HepG2 (cell line): ENCODE data around the gene TBC1D12. TPM values are rescaled to one million over a fixed set of nuclear protein-coding genes. Genes with fewer than 3 reads are reported as not detected.

ENCODE experiments used
- ATF1 ChIP-seq: IDR thresholded peaks from 2 replicates; pipeline ENCODE4 v1.6.1; 2016; ENCODE audit warnings: mild to moderate bottlenecking, control low read depth
- BCL6 ChIP-seq: IDR thresholded peaks from 2 replicates; pipeline ENCODE4 v1.6.1; 2016; ENCODE audit warnings: missing genetic modification reagents, missing compliant biosample characterization
- CHCHD3 ChIP-seq: sonication (generic); formaldehyde crosslinking; IDR thresholded peaks from 2 replicates; pipeline ENCODE4 v1.8.0; 2022; ENCODE audit warnings: mild to moderate bottlenecking, missing genetic modification reagents, moderate library complexity
- FLYWCH1 ChIP-seq: sonication (generic); formaldehyde crosslinking; IDR thresholded peaks from 2 replicates; pipeline ENCODE4 v1.8.1; 2023; ENCODE audit warnings: mild to moderate bottlenecking, missing genetic modification reagents
- HHEX ChIP-seq: IDR thresholded peaks from 2 replicates; pipeline ENCODE4 v1.6.1; 2016; ENCODE audit warnings: control low read depth
- HMG20A ChIP-seq: IDR thresholded peaks from 2 replicates; pipeline ENCODE4 v1.6.1; 2016; ENCODE audit warnings: borderline replicate concordance
- MED8 ChIP-seq: sonication (generic); formaldehyde crosslinking; IDR thresholded peaks from 2 replicates; pipeline ENCODE4 v1.8.1; 2023; ENCODE audit warnings: mild to moderate bottlenecking, missing genetic modification reagents; ENCODE audit not compliant: insufficient replicate concordance
- NR2F1 ChIP-seq, 2 experiments: fragments of 450-650 bp in 1 of 2; formaldehyde crosslinking in 1 of 2; IDR thresholded peaks; 2 replicates each; pipeline versions ENCODE4 v1.5.0 to v1.6.1; 2016 to 2020; ENCODE audit warnings: mild to moderate bottlenecking in 1 of 2, missing compliant biosample characterization in 1 of 2, missing genetic modification reagents in 1 of 2, moderate library complexity in 1 of 2
- NR2F6 ChIP-seq, 2 experiments: IDR thresholded peaks; 2 replicates each; pipeline ENCODE4 v1.6.1; 2016; ENCODE audit warnings: antibody characterized with exemption in 1 of 2, mild to moderate bottlenecking in 1 of 2
- PAXIP1 ChIP-seq: sonication (generic); formaldehyde crosslinking; conservative IDR thresholded peaks from 2 replicates; pipeline ENCODE4 v1.4.0; 2020; ENCODE audit warnings: mild to moderate bottlenecking, missing genetic modification reagents, moderate library complexity
- ZBED4 ChIP-seq: sonication (generic); formaldehyde crosslinking; IDR thresholded peaks from 2 replicates; pipeline ENCODE4 v1.4.0; 2020; ENCODE audit warnings: missing genetic modification reagents, borderline replicate concordance
- ZBTB1 ChIP-seq: sonication (generic); formaldehyde crosslinking; IDR thresholded peaks from 2 replicates; pipeline ENCODE4 v1.4.0; 2020; ENCODE audit warnings: missing genetic modification reagents, borderline replicate concordance
- ZBTB37 ChIP-seq: sonication (generic); formaldehyde crosslinking; IDR thresholded peaks from 2 replicates; pipeline ENCODE4 v1.4.0; 2020; ENCODE audit warnings: mild to moderate bottlenecking, missing genetic modification reagents
- ZFY ChIP-seq: sonication (generic); formaldehyde crosslinking; IDR thresholded peaks from 2 replicates; pipeline ENCODE4 v1.4.0; 2020; ENCODE audit warnings: missing genetic modification reagents
- ZMYM2 ChIP-seq: sonication (generic); formaldehyde crosslinking; IDR thresholded peaks from 2 replicates; pipeline ENCODE4 v1.8.0; 2022; ENCODE audit warnings: mild to moderate bottlenecking, missing genetic modification reagents
- ZNF251 ChIP-seq: sonication (generic); formaldehyde crosslinking; IDR thresholded peaks from 2 replicates; pipeline ENCODE4 v1.9.0; 2021; ENCODE audit warnings: mild to moderate bottlenecking, missing genetic modification reagents
- ZNF530 ChIP-seq: sonication (generic); formaldehyde crosslinking; IDR thresholded peaks from 2 replicates; pipeline ENCODE4 v1.5.0; 2020; ENCODE audit warnings: low read depth, mild to moderate bottlenecking, missing genetic modification reagents
- ZNF569 ChIP-seq: sonication (generic); formaldehyde crosslinking; IDR thresholded peaks from 2 replicates; pipeline ENCODE4 v1.5.0; 2020; ENCODE audit warnings: mild to moderate bottlenecking, missing genetic modification reagents, moderate library complexity, borderline replicate concordance
- ZNF773 ChIP-seq: sonication (generic); formaldehyde crosslinking; IDR thresholded peaks from 2 replicates; pipeline ENCODE4 v1.4.0; 2020; ENCODE audit warnings: missing genetic modification reagents, borderline replicate concordance
- ZNF878 ChIP-seq: sonication (generic); formaldehyde crosslinking; IDR thresholded peaks from 2 replicates; pipeline ENCODE4 v1.8.1; 2023; ENCODE audit warnings: mild to moderate bottlenecking, missing genetic modification reagents, moderate library complexity
- ZSCAN9 ChIP-seq: IDR thresholded peaks from 2 replicates; pipeline ENCODE4 v1.6.1; 2016; ENCODE audit warnings: borderline replicate concordance
- polyA plus RNA-seq, 8 experiments: library from polyadenylated mRNA; depleted of rRNA in 3 of 8; stranded (reverse) in 7 of 8; unstranded in 1 of 8; fragments of >200 nt; fragmentation: Illumina TruSeq in 4 of 8; extraction: Trizol in 4 of 8; gene quantifications; 2 replicates each; pipeline versions ENCODE4 v1.2.1 to v1.2.3, GENCODE V29; 2011 to 2016; ENCODE audit warnings: low read depth in 4 of 8, missing spikeins in 1 of 8, mixed read lengths in 1 of 8; ENCODE audit not compliant: insufficient read depth in 1 of 8
- total RNA-seq, 5 experiments: library from RNA; depleted of rRNA; stranded (reverse); fragments of >200 nt; fragmentation: Illumina TruSeq; extraction: Trizol; gene quantifications; 2 replicates each; pipeline ENCODE4 v1.2.3, GENCODE V29; 2016; ENCODE audit warnings: low read depth in 1 of 5

The TBC1D12 gene
- total and polyA plus RNA-seq, 2 of the 13 experiments (the other 11 are each of a cell fraction or from before 2014, with no cell fraction given) = 5.7 to 6.2 TPM

GRCh38 chr10:94363251-94363565 lies 39.1 kb upstream of the TBC1D12 start (continued):
- TF ChIP-seq ZBED4 (peak; percentile 7; the same call in 1 of the 2 replicates), ZFY (CRISPR knock-in tag) (no peak), ZNF878 (CRISPR knock-in tag) (0 out of 2 replicates have a peak, but pooled peaks have one; percentile 12), MED8 (CRISPR knock-in tag) (no peak), ZBTB1 (no peak), ZSCAN9 (CRISPR knock-in tag) (no peak), ZNF530 (CRISPR knock-in tag) (no peak), NR2F6 (IDR thresholded peaks at IDR 0.05) (no peak), NR2F6 (CRISPR knock-in tag; IDR thresholded peaks at IDR 0.05) (no peak), ZNF251 (0 out of 2 replicates have a peak, but pooled peaks have one; percentile 11), FLYWCH1 (CRISPR knock-in tag) (no peak), PAXIP1 (no peak), ZBTB37 (CRISPR knock-in tag) (no peak), ZMYM2 (CRISPR knock-in tag) (no peak), HHEX (CRISPR knock-in tag) (no peak), BCL6 (CRISPR knock-in tag) (no peak), HMG20A (CRISPR knock-in tag) (no peak), CHCHD3 (CRISPR knock-in tag) (no peak), ATF1 (CRISPR knock-in tag) (no peak), ZNF773 (CRISPR knock-in tag) (no peak), ZNF569 (CRISPR knock-in tag) (0 out of 2 replicates have a peak, but pooled peaks have one; percentile 3), NR2F1 (CRISPR knock-in tag; IDR thresholded peaks at IDR 0.05) (no peak)
